Activated CD8-positive, alpha-beta T cell treated with anti-CD3 and anti-CD28 coated beads, Interleukin-2, amount 10 ng/mL, durations not matched to agents 7 days and 5 days (primary cell): ENCODE data around the gene AKAP13. TPM values are rescaled to one million over a fixed set of nuclear protein-coding genes. Genes with fewer than 3 reads are reported as not detected.
"Not testable (repeated sequence)": the region's sequence is repeated elsewhere in the genome, so short reads cannot be mapped to it uniquely, and the experiment has no call there.

ENCODE experiments used
- ATAC-seq: fragments of 150-1000 bp; cut with Tn5 transposase; one replicate; pipeline ENCODE4 v1.10.0; 2021; ENCODE audit warnings: moderate library complexity
- CTCF ChIA-PET: fragments of 350-600 bp; sonication (Branson Sonifier 250); formaldehyde crosslinking; loops from one replicate; lab custom pipeline; 2021; ENCODE audit warnings: antibody characterized with exemption; lab: Charles Lee
- POLR2A ChIA-PET: fragments of 350-600 bp; sonication (Branson Sonifier 250); formaldehyde crosslinking; loops from one replicate; lab custom pipeline; 2021; ENCODE audit warnings: antibody characterized with exemption; lab: Charles Lee
- DNase-seq: peaks from one replicate; pipeline ENCODE4 v3.0.0-alpha.2; 2020
- H3K27ac Mint-ChIP-seq: one replicate; pipeline ENCODE4 v1.8.0; 2021; ENCODE audit warnings: mild to moderate bottlenecking, mixed read lengths
- H3K27me3 Mint-ChIP-seq: one replicate; pipeline ENCODE4 v1.8.0; 2021; ENCODE audit warnings: low read depth, mixed read lengths
- H3K36me3 Mint-ChIP-seq: one replicate; pipeline ENCODE4 v1.8.0; 2021; ENCODE audit warnings: low read depth, mixed read lengths
- H3K4me1 Mint-ChIP-seq: one replicate; pipeline ENCODE4 v1.8.0; 2021; ENCODE audit warnings: low read depth, mixed read lengths
- H3K4me3 Mint-ChIP-seq: one replicate; pipeline ENCODE4 v1.8.0; 2021; ENCODE audit warnings: mild to moderate bottlenecking, mixed read lengths
- H3K9me3 Mint-ChIP-seq: one replicate; pipeline ENCODE4 v1.8.0; 2022; ENCODE audit warnings: mixed read lengths; ENCODE audit not compliant: insufficient read depth
- total RNA-seq, 2 experiments: library from RNA; stranded (reverse); gene quantifications; one replicate each; pipeline ENCODE4 v1.2.3, GENCODE V29; 2021

AKAP13 gene
- total RNA-seq, 2 experiments from 2014 or later = 112 to 117 TPM

DNA sequence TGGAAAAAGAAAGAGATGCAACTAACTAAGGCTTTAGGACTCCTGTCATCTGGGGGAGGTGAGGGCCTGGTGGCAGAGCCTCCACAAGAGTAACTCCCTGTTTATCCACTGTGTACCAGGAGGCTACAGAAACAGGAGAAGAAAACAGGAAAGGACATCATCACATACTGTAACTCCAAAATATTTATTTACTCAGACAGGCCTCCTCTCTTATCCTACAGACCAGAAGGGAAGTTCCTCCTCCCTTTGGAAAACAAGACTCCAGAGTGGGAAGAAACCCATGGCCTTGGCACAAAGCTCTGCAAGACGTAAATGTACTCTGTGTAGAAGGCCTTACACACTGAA lies 40.1 kb upstream of the AKAP13 start:
- ChIA-PET POLR2A (interaction anchor here (1.0 kb wide), 1 partner anchor 8 kb away, joined by 3 read pairs; no protein-coding TSS in a partner anchor), CTCF (interaction anchor here (0.8 to 2.2 kb wide), 3 partner anchors 9 to 74 kb away, joined by 3 to 13 read pairs (median 3); no protein-coding TSS in a partner anchor)
- Mint-ChIP-seq H3K36me3 (no peaks in the 10 kb centered on the region), H3K4me1 (no peaks in the 10 kb centered on the region), H3K27ac (no peak overlapping the region), H3K4me3 (no peak overlapping the region), H3K9me3 (no peaks in the 10 kb centered on the region), H3K27me3 (peaks cover 2% of the 10 kb centered on the region)
- no peak for DNase-seq
- ATAC-seq = no peak

DNA sequence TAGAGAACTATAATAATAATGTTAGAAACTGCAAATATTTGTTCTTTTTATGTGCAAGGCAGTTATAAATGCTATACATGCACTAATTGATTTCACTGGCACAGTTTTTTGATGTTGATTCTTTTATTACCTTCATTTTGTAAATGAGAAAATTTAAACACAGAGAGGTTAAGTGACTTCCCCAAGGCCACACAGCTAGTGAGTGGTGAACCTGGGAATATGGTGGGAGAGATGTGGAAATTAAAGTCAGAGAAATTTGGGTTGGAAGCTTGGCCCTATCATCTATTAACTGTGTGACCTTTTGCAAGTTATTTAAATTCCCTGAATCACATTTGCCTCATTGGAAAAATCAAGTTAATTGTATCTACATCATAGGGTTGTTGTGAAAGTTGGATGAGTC lies 39.6 kb upstream of the AKAP13 start:
- Mint-ChIP-seq H3K36me3 (no peaks in the 10 kb centered on the region), H3K4me3 (no peak overlapping the region), H3K27ac (no peak overlapping the region), H3K9me3 (no peaks in the 10 kb centered on the region), H3K27me3 (peaks cover 4% of the 10 kb centered on the region), H3K4me1 (no peaks in the 10 kb centered on the region)
- ChIA-PET POLR2A (interaction anchor here (1.0 kb wide), 1 partner anchor 9 kb away, joined by 3 read pairs; no protein-coding TSS in a partner anchor), CTCF (interaction anchor here (0.8 to 2.2 kb wide), 3 partner anchors 10 to 73 kb away, joined by 3 to 13 read pairs (median 3); no protein-coding TSS in a partner anchor)
- no peak for ATAC-seq
- no peak for DNase-seq

- ATAC-seq, H3K9me3 Mint-ChIP-seq, H3K27ac Mint-ChIP-seq, H3K27me3 Mint-ChIP-seq, H3K4me1 Mint-ChIP-seq, DNase-seq, CTCF ChIA-PET, H3K4me3 Mint-ChIP-seq, H3K36me3 Mint-ChIP-seq, POLR2A ChIA-PET: not testable (repeated sequence)
These were observed 38.2 kb upstream of the AKAP13 start for GRCh38 chr15:85342163-85342562.

- ATAC-seq, CTCF ChIA-PET, DNase-seq, POLR2A ChIA-PET, H3K27ac Mint-ChIP-seq, H3K27me3 Mint-ChIP-seq, H3K9me3 Mint-ChIP-seq, H3K4me3 Mint-ChIP-seq, H3K36me3 Mint-ChIP-seq: not testable (repeated sequence)
- peaks cover 21% of the 10 kb centered on the region for H3K4me1 Mint-ChIP-seq
These were observed 37.0 kb upstream of the AKAP13 start for GRCh38 chr15:85343443-85343842.

DNA sequence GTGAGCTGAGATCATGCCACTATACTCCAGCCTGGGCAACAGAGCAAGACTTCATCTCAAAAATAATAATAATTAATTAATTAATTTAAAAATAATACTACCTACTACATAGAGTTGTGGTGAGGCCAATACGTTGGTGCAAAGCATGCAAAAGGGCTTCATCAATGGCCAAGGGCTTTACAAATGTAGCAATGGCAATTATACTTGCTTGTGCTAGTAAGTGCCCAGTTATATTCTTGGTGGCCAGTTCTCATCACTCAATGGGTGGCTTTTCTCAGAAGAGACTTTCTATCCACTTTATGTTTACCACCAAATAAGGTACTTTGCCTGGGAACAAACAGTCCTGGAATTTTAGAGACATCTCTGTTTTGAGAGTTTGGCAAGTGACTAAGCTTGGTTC lies 36.2 kb upstream of the AKAP13 start:
- peaks cover 26% of the 10 kb centered on the region for H3K4me1 Mint-ChIP-seq
- POLR2A ChIA-PET, H3K27ac Mint-ChIP-seq, H3K36me3 Mint-ChIP-seq, H3K27me3 Mint-ChIP-seq, H3K4me3 Mint-ChIP-seq, ATAC-seq, DNase-seq, H3K9me3 Mint-ChIP-seq: not testable (repeated sequence)
- CTCF ChIA-PET = interaction anchor here (1.2 kb wide), 1 partner anchor 17 kb away, joined by 3 read pairs; no protein-coding TSS in a partner anchor

DNA sequence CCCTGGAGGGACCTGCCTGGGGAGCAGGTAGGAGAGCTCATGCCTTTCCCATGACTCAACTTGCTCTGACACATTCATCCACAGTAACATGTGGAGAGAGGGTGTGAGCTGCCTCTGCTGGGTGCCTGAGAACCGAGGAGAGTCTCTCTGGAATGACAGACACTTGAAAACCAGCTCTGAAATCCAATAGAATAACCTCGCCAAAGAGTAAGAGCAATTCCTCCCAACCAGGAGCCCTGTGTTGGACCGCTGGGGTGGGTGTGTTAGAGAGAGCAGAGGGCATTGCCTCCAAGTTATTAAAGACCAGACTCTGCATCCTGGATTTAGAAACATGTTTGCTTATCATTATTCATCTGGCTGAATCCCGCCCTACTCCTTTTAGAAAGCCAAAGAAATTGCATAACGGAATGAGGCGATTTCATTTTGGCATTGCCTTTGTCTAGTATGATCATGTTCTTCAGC lies 35.7 kb upstream of the AKAP13 start:
- peaks cover 26% of the 10 kb centered on the region for H3K4me1 Mint-ChIP-seq

GRCh38 chr15:85345196-85345918 lies 35.0 kb upstream of the AKAP13 start:
- POLR2A ChIA-PET, H3K9me3 Mint-ChIP-seq: not testable (repeated sequence)
- CTCF ChIA-PET = interaction anchor here (1.2 kb wide), 1 partner anchor 18 kb away, joined by 3 read pairs; no protein-coding TSS in a partner anchor

More for the DNA sequence above, 35.7 kb upstream of the AKAP13 start:
- H3K27me3 Mint-ChIP-seq, H3K9me3 Mint-ChIP-seq, POLR2A ChIA-PET, H3K27ac Mint-ChIP-seq, DNase-seq, ATAC-seq, H3K4me3 Mint-ChIP-seq, H3K36me3 Mint-ChIP-seq: not testable (repeated sequence)
- CTCF ChIA-PET = interaction anchor here (1.2 kb wide), 1 partner anchor 17 kb away, joined by 3 read pairs; no protein-coding TSS in a partner anchor

DNA sequence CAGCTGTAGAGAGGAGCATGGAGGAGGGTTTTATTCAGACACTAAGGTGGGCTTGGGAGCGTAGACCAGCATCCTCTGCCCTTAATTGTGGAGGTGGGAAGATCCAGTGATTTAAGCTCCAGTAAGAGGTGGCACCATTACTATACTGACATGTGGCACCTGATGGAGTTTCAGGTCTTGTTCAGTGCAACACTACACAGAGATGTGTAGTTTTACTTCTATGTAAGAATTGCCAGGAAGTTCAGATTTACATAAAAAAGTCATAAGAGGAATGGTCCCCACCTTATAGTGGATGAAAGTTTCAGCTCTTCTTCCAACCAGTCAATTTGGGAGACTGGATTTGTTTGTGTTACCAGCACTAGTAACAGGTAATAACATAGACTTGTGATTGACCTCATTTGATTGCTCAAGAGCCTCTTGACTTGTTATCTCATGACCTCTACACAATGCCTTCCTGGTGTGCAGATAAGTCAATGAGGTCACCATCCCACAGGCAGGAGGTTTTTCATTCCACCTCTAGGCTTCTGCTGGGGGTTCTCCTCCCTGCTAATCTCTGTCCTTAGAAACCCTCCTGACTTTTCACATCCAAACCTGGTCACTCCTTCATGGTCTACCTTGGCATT lies 33.8 kb upstream of the AKAP13 start:
- H3K9me3 Mint-ChIP-seq, POLR2A ChIA-PET, H3K4me3 Mint-ChIP-seq, H3K27me3 Mint-ChIP-seq, H3K36me3 Mint-ChIP-seq, H3K27ac Mint-ChIP-seq, DNase-seq, CTCF ChIA-PET: not testable (repeated sequence)
- peak; percentile 28 for ATAC-seq
- H3K4me1 Mint-ChIP-seq = peaks cover 26% of the 10 kb centered on the region

More at GRCh38 chr15:85345196-85345918, 35.0 kb upstream of the AKAP13 start:
- DNase-seq, ATAC-seq, H3K27me3 Mint-ChIP-seq, H3K4me3 Mint-ChIP-seq, H3K27ac Mint-ChIP-seq, H3K36me3 Mint-ChIP-seq: not testable (repeated sequence)
- H3K4me1 Mint-ChIP-seq = peaks cover 26% of the 10 kb centered on the region

DNA sequence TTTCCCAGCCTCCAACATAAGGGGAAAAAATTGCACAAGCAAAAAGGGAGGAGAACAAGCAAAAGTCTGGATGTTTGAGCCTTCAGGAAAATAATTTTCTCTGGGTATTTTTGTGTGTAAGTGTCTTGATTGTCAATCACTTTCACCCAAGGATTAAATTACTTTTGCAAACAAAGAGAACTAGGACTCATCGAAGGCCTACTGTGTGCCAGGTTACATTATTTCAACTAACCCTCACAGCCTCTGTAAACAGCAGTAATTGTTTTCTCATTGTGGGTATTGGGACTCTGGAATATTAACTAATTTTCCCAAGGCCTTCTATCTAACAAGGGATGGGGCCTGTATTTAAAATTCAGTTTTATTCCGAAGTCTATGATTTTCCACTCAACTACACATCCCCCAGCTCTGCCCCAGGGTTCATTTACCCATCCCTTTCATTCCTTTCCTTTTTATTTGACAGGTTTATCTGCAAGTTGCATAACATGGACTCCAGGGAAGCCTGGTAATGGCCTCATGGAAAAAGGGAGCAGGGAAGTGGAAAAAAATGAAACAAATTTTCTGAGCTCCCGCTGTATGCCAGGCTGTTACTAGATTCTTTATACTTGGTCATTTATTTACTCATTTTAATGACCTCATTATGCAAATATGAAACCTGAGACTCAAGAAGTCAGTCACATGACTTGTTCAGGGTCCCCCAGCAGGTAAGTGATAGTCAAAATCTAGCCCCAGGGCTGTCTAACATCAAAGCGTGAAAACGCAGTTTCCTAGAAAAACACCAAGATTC lies 32.9 kb upstream of the AKAP13 start:
- CTCF ChIA-PET = not testable (repeated sequence)

DNA sequence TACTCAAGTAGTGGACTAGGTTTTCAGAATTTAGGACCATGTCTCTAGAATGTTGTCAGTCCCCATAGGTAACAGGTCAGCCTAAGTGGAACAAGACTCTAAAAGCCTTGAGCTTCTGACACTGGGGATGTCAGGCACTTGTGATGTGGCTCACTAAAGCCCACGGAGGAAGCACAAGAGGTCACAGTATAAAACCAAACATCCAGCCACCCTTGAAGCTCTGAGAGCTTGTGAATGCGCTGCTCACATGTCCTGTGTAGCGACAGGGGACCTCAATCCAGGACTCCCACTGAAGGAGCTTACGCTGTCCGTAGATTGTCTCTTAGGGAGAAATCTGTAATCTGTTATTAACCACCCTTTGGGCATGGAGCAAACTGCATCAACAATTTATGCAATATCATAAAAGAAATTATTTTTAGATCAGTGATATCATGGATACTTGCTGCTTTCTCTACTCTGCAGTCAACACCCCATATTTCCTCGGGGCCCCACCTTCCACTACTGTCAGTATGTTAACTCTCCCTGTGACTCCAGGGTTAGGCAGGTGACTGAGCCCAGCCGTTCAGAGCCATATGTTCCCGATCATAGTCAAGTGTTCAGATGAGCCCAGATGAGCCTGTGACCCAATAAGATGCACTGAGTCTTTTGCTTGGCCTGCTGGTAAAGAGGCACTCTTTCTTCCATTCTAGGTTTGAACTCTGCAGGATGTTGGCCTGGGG lies 32.2 kb upstream of the AKAP13 start:
- H3K4me1 Mint-ChIP-seq = peaks cover 26% of the 10 kb centered on the region
- CTCF ChIA-PET, H3K4me3 Mint-ChIP-seq, POLR2A ChIA-PET, H3K36me3 Mint-ChIP-seq, H3K9me3 Mint-ChIP-seq, H3K27me3 Mint-ChIP-seq, H3K27ac Mint-ChIP-seq: not testable (repeated sequence)
- ATAC-seq = peak; percentile 75
- DNase-seq = peak; percentile 44

More for the DNA sequence above, 32.9 kb upstream of the AKAP13 start:
- ATAC-seq, DNase-seq, H3K27me3 Mint-ChIP-seq, POLR2A ChIA-PET, H3K9me3 Mint-ChIP-seq, H3K4me3 Mint-ChIP-seq, H3K36me3 Mint-ChIP-seq, H3K27ac Mint-ChIP-seq: not testable (repeated sequence)
- peaks cover 26% of the 10 kb centered on the region for H3K4me1 Mint-ChIP-seq

- ATAC-seq, H3K27ac Mint-ChIP-seq, POLR2A ChIA-PET, H3K36me3 Mint-ChIP-seq, DNase-seq, H3K4me3 Mint-ChIP-seq, H3K9me3 Mint-ChIP-seq, H3K27me3 Mint-ChIP-seq: not testable (repeated sequence)
- CTCF ChIA-PET = interaction anchor here (1.3 kb wide), 1 partner anchor 65 kb away, joined by 3 read pairs; no protein-coding TSS in a partner anchor
- peaks cover 26% of the 10 kb centered on the region for H3K4me1 Mint-ChIP-seq
These were observed 31.3 kb upstream of the AKAP13 start for GRCh38 chr15:85349062-85349461.
